ENCODE results near the gene PARN.
"Not testable (repeated sequence)": the region's sequence is repeated elsewhere in the genome, so short reads cannot be mapped to it uniquely, and the experiment has no call there.

The PARN gene

DNA sequence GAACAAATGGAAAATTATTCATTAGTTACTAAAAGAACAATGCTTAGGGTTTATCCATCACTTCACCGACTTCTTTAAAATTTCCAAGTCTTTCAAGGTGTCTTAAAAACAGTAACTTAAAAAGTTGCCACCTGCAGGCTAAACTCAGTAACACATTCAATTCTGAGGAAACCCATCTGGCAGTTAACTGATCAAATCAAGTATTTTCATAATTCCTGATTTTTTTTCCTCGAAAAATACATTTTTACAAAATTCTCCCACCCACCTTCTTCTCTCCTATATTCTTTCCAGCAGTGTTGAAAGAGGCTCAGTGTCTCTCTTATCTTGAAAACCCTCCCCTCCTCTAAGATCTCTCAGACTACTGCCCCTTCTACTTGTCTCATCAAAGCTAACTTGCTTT is 29.9 kb downstream of the PARN start:
- H3K9me3 ChIP-seq, result no peaks in the 10 kb centered on the region
- H3K4me3 ChIP-seq (ENCODE audit: low read depth in 1 of 2, low read length in 1 of 2), result no peak overlapping the region
- TF ChIP-seq, protein P1, sequence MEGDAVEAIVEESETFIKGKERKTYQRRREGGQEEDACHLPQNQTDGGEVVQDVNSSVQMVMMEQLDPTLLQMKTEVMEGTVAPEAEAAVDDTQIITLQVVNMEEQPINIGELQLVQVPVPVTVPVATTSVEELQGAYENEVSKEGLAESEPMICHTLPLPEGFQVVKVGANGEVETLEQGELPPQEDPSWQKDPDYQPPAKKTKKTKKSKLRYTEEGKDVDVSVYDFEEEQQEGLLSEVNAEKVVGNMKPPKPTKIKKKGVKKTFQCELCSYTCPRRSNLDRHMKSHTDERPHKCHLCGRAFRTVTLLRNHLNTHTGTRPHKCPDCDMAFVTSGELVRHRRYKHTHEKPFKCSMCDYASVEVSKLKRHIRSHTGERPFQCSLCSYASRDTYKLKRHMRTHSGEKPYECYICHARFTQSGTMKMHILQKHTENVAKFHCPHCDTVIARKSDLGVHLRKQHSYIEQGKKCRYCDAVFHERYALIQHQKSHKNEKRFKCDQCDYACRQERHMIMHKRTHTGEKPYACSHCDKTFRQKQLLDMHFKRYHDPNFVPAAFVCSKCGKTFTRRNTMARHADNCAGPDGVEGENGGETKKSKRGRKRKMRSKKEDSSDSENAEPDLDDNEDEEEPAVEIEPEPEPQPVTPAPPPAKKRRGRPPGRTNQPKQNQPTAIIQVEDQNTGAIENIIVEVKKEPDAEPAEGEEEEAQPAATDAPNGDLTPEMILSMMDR (IDR thresholded peaks at IDR 0.05), result no peak
- H3K27me3 ChIP-seq, result no peaks in the 10 kb centered on the region
- peaks cover 93% of the 10 kb centered on the region for H3K36me3 ChIP-seq
- H3K4me1 ChIP-seq (ENCODE audit: control insufficient read depth in 1 of 2, insufficient read depth in 1 of 2, low read depth in 1 of 2, low read length in 1 of 2), result no peaks in the 10 kb centered on the region
- H3K27ac ChIP-seq, result no peak overlapping the region

DNA sequence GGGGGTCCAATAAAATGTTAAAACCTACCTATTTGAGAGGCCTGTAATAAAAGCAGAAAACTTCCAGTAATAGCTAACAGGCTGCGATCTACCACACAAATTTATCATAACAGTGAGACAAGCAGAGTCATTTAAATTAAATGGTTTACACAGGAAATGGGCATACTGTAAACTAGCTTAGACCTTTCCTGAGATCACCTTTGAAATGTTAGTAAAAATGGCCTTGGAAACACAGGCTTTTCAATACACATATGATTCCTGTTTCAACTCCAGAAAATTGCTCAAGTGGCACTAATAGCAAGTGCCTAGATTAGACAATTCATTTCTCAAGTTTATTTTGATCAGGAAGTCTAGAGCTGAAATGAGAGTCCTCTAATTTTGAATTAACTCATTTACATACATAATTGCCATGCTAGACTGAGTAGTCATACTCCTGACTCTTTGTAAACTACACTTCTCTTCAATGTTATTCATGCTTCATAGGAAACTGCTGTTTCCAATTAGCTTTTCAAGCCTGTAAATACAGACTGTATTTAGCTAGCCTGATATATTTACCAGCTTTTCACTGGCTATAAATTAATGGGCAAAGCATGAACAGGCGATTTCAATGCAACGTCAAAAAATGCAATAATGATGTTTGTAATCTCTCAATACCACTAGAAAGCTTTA is 43.3 kb downstream of the PARN start:
- no peaks in the 10 kb centered on the region for H3K27me3 ChIP-seq
- no peaks in the 10 kb centered on the region for H3K4me1 ChIP-seq (ENCODE audit: control insufficient read depth in 1 of 2, insufficient read depth in 1 of 2, low read depth in 1 of 2, low read length in 1 of 2)
- H3K4me3 ChIP-seq (ENCODE audit: low read depth in 1 of 2, low read length in 1 of 2), result no peak overlapping the region
- H3K9me3 ChIP-seq, result no peaks in the 10 kb centered on the region
- H3K36me3 ChIP-seq, result peaks cover 85% of the 10 kb centered on the region
- H3K27ac ChIP-seq, result no peak overlapping the region
- TF ChIP-seq, protein P1 (IDR thresholded peaks at IDR 0.05), result no peak

DNA sequence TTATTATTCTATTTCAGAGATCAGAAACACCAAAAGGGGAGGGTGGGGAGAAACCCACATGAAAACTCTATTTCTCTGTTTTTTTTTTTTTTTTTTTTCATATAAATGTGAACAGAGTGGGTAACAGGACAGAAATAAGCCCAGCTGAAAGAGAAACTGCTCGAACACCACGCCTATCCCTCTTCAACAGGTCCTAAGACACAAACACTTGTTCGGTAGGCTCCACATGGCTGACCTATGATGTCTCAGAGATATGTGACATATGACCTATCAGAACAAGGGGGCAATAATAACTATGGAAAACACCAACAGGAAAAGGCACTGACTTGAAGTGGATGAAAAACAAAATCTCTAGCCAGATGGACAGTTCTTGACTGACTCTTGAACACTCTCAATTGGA is 44.8 kb downstream of the PARN start:
- Histone ChIP-seq H3K36me3 (peaks cover 86% of the 10 kb centered on the region), H3K4me1 (ENCODE audit: control insufficient read depth in 1 of 2, insufficient read depth in 1 of 2, low read depth in 1 of 2, low read length in 1 of 2) (no peaks in the 10 kb centered on the region), H3K4me3 (ENCODE audit: low read depth in 1 of 2, low read length in 1 of 2) (no peak overlapping the region), H3K9me3 (no peaks in the 10 kb centered on the region), H3K27ac (no peak overlapping the region), H3K27me3 (no peaks in the 10 kb centered on the region)
- TF ChIP-seq, protein P1 (IDR thresholded peaks at IDR 0.05), result no peak

DNA sequence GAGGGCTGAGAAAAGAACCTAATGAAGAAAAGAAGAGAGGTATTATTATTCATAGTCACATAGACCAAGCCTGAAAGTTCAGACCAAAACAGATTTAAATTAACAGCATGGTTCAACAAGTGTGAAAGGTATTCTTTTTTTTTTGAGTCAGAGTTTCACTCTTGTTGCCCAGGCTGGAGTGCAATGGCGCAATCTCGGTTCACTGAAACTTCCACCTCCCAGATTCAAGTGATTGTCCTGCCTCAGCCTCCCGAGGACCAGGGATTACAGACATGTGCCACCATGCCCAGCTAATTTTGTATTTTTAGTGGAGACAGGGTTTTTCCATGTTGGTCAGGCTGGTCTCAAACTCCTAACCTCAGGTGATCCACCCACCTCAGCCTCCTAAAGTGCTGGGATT is 49.1 kb downstream of the PARN start:
- not testable (repeated sequence) for H3K9me3 ChIP-seq; H3K27me3 ChIP-seq; H3K4me1 ChIP-seq (ENCODE audit: control insufficient read depth in 1 of 2, insufficient read depth in 1 of 2, low read depth in 1 of 2, low read length in 1 of 2); H3K27ac ChIP-seq; H3K4me3 ChIP-seq (ENCODE audit: low read depth in 1 of 2, low read length in 1 of 2)
- peaks cover 89% of the 10 kb centered on the region for H3K36me3 ChIP-seq

DNA sequence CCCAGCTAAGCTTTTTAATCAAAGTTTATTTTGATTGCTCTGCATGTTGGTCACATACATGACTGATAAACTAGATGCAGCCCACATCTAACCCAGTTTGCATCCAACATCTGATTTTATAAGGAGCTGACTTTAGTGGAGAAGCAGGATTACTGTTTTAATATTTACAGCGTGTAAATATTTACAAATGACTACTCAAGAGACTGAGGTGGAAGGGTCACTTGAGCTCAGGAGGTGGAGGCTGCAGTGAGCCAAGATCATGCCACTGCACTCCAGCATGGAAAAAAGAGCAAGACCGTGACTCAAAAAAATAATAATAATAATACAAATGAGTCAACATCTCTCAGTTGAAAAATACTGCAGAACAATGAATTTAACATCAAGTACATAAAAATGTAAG is 50.8 kb downstream of the PARN start:
- TF ChIP-seq, protein P1 (IDR thresholded peaks at IDR 0.05), result no peak
- peaks cover 96% of the 10 kb centered on the region for H3K36me3 ChIP-seq
- H3K27ac ChIP-seq, result no peak overlapping the region
- no peaks in the 10 kb centered on the region for H3K9me3 ChIP-seq
- no peak overlapping the region for H3K4me3 ChIP-seq (ENCODE audit: low read depth in 1 of 2, low read length in 1 of 2)
- H3K4me1 ChIP-seq (ENCODE audit: control insufficient read depth in 1 of 2, insufficient read depth in 1 of 2, low read depth in 1 of 2, low read length in 1 of 2), result no peaks in the 10 kb centered on the region
- H3K27me3 ChIP-seq, result no peaks in the 10 kb centered on the region

DNA sequence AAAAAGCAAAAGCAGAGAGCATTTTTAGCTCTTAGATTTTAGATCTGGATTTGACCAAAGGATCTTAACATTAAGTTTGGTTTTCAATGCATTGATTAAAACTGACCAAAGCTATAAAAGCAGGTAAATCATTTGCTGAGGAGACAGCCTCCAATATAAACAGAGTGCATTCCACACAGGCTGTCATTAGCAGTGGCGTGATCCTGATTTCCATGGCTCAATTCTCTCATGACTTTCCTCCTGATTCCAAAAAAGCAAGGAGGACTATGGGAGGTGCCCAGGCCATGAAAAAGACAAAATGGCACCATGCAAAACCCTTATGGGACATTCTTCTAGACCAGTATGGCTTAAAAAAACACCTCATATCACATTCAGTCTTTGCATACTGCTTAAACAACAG is 53.5 kb downstream of the PARN start:
- Histone ChIP-seq H3K36me3 (peaks cover 77% of the 10 kb centered on the region), H3K27ac (no peak overlapping the region), H3K27me3 (no peaks in the 10 kb centered on the region), H3K4me1 (ENCODE audit: control insufficient read depth in 1 of 2, insufficient read depth in 1 of 2, low read depth in 1 of 2, low read length in 1 of 2) (no peaks in the 10 kb centered on the region), H3K4me3 (ENCODE audit: low read depth in 1 of 2, low read length in 1 of 2) (no peak overlapping the region), H3K9me3 (no peaks in the 10 kb centered on the region)
- TF ChIP-seq, protein P1 (IDR thresholded peaks at IDR 0.05), result no peak
